Epithelial cell of esophagus (primary cell): ENCODE data around the gene STAT5B.
A peak's percentile ranks its signal among the peaks of the same experiment; 100 is the strongest.

Source experiments
- DNase-seq: peaks from one replicate; pipeline ENCODE4 v3.0.0; 2010; ENCODE audit warnings: low read depth
- H3K4me3 ChIP-seq: 2 replicates; pipeline ENCODE4 v1.5.1; 2011; ENCODE audit warnings: mild to moderate bottlenecking, low read length, control low read depth
- CTCF ChIP-seq: IDR thresholded peaks from 2 replicates; pipeline ENCODE4 v1.5.1; 2011; ENCODE audit warnings: low read depth, mild to moderate bottlenecking, low read length, control low read depth, inconsistent platforms; ENCODE audit not compliant: insufficient read depth; ENCODE audit errors: missing control alignments

STAT5B gene

DNA sequence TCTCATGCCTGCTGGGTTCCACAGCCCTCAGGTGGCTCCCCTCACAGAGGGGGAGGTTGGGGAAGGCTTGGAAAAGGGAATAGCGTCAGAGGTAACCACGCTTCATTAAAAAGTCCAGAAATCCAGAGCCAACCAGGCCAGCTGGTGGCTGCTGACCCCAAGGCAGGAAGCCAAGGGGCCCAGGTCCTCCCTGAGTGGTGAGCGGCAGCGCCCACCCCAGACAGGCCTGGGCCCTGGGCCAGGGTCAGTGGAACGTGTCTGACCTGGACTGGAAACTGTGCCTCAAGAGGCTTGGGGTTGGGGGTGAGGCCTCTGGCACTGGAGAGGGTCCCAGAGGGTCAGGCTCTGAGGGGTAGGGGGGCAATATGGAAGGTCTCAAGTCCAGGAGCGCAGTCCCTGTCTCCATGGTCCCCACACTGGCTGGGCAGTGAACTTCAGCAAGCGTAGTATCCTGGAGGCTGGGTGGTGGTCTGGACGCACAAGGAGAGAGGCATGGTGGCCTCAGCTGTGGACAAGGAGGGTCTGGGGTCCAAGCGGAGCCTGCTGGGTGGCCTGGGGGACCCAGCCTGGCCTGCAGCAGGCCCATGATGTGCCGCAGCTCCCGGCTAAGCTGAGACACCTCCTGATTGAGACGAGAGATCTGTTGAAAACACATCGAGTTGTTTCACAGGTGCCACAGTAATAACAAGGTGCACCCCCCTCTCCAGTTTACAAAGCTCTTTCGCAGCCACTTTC is 116.2 kb downstream of the STAT5B start:
- TF ChIP-seq CTCF: no peak
- DNase-seq: no peak

GRCh38 chr17:42155614-42156045 is 120.6 kb downstream of the STAT5B start:
- TF ChIP-seq CTCF: no peak
- DNase-seq: no peak
- H3K4me3 ChIP-seq: peak overlapping the region; percentile 100

More for the DNA sequence above, 116.2 kb downstream of the STAT5B start:
- no peak overlapping the region for H3K4me3 ChIP-seq

- peak overlapping the region; percentile 100 for H3K4me3 ChIP-seq
- no peak for TF ChIP-seq CTCF
- DNase-seq: peak; percentile 22
Observed at GRCh38 chr17:42153919-42154742, 122.1 kb downstream of the STAT5B start.
